HG03095 (cell line): ENCODE measurements around the gene VPS26A.

ENCODE experiments used
- ATAC-seq: cut with Tn5 transposase; IDR thresholded peaks from one replicate; pipeline ENCODE4 v1.9.1; 2021; ENCODE audit warnings: moderate library complexity; ENCODE audit not compliant: unreplicated experiment

The VPS26A gene

DNA sequence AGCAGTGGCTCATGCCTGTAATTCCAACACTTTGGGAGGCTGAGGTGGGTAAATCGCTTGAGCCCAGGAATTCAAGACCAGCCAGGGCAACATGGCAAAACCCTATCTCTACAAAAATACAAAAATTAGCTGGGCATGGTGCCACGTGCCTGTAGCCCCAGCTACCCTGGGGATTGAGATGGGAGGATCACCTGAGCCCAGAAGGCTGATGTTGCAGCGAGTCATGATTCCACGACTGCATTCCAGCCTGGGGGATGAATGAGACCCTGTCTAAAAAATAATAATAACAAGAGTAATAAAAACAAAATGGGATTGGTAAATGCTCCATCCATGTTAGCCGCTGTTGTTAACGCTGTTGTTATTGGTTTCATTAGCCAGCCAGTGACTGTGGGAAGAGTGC lies 94.9 kb downstream of the VPS26A start:
- no peak for ATAC-seq

DNA sequence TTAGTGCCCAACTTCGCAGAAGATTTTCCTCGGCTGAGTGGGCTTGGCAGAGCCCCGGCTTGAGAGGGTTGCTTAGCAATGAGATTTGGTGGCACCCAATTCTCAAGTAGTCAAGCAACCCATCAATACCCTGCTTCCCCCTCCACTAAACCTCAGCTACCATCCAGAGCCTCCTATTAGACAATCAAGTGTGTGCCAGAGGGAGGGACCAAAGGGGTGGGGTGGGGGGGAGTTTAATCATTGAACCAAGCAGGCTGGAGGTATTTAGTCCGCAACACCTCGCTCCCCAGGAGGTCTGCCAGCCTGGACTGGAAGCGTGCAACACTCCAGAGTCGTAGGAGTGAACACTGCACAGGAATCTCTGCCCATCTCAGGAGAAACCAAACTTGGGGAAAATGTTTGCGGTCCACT lies 96.1 kb downstream of the VPS26A start, which contains the start of gene HKDC1:
TSS of gene HKDC1 (plus strand) at position 292 of the 411 bp plus-strand sequence. CDS start at position 396, 104 bp downstream.
- no peak for ATAC-seq

DNA sequence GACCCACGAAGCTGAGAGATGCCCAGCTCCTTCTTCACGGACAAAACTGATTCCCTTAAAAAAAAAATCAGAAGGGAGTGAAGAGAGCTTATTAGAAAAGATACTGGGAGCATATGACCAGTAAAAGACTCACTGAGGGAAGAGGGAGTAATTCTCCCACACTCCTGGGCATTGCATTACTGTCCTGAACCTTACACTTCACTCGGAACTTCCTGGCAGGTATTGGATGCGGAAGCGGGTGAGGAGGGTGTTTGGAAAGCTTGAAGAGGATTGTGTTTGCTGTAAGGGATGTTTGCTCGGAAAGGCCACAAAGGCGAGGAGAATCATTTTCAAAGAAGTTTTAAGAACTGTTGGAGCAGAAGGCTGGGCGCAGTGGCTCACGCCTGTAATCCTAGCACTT lies 96.5 kb downstream of the VPS26A start:
- ATAC-seq: no peak
